GM03348 (cell line): ENCODE measurements around the gene TSPAN1.

Experiments
- DNase-seq: peaks from one replicate; pipeline ENCODE4 v3.0.0; 2012; ENCODE audit warnings: low spot score

TSPAN1 gene, protein sequence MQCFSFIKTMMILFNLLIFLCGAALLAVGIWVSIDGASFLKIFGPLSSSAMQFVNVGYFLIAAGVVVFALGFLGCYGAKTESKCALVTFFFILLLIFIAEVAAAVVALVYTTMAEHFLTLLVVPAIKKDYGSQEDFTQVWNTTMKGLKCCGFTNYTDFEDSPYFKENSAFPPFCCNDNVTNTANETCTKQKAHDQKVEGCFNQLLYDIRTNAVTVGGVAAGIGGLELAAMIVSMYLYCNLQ

DNA sequence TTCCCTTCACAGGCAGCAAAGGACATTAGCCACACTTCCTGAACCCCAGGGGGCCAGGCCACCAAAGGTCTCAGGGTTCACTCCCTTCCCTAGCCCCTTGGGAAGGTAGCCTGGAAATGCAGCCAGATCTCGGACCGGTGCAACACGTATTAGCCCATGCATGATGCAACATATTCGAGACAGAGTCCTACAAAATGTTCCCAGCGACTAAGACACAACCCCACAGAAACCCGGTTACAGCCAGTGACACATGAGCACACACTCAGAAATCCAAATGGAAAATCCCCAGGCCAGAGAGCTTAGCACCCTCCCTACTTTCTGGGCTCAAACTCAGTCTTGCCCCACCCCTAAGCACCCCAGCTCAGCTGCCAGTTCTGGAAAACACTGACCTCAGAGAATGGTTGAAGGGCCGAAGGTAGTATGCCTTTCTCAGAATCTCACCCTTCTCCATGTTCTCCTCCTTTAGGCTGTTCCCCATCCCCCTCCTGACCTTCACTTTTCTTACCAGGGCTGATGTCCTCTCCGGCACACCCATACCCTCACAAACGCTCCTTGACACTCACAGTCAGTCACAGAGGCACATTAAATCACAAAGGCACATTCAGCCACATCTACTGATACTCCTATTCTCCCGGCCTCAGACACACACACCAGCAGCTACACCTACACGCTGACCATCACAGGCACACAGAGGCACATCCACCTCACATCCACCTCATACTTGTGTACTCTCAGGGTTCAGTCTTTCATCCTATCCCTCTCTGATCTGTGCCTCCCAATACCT is at the start of gene TSPAN1:
TSS of gene TSPAN1 (plus strand) at position 640 of the 784 bp plus-strand sequence. CDS start 6,021 bp downstream, outside the sequence.
- peak; percentile 65 for DNase-seq

DNA sequence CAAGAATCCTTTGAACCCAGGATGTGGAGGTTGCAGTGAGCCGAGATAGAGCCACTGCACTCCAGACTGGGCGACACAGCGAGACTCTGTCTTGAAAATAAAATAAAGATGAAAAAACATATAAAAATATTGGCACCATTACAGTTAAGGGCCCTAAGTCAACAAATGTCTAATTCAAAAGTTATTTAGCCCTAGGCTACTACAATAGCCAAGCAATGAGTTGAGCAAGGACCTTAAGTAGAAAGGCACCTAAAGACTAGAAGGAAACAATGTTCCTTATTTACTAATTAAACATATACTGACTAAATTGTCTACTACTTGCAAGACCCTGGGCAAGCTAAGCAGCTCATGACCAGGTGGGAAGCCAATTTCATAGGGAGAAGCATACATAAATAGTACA is 46.5 kb upstream of the TSPAN1 start:
- DNase-seq: no peak

DNA sequence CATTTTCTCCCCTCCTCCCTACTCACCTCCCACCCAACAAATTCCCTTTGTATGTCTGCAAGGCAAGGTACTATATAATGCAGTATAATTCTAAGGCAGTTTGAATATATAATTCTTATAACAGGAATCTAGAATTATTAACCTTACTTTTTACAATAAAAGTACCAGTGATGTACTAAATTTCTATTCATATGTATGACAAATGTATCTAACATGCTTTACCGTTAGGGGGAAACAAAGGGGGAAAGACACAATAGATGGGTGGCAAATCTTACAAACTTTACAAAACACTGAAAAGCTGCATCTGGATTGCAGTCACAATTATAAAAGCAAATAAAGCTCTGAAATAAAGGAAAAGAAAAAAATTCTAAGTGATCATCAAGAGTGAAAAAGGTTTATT is 44.8 kb upstream of the TSPAN1 start:
- no peak for DNase-seq

DNA sequence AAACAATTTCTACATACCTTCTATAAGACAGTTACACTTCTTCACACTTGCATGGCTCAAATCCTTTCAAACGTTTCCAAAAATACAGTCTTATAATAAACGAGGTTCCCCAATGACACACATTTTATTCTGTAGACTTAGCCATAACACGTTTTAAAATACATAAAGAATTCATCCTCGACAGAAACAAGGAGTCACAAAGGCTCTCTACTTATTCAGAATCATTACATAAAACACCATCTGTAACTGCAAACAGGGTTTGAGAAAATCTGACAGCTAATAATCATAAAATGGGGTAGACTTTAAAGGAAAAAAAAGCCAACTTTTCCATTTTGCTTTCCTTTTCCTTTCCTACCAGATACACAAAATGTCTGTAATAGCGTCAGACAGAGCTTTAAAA is 44.3 kb upstream of the TSPAN1 start:
- no peak for DNase-seq

DNA sequence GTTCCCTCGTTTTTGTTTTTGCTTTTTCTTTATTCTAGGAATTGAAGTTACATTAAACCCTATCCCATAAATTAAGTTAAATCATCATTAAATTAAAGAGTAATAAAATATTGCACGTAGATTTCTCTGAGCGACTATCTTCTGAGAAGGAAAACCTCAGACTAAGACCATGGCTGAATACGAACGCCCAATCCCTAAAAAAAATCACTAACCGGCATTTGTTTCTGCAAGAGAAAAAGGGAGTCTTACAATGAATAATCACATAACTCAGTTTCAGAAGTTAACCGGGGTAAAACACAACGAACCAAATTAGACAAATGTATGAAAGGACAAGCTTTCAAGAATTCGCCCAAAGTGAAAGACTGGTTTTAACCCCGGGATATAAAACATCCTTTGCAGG is 43.8 kb upstream of the TSPAN1 start:
- DNase-seq: peak; percentile 11

DNA sequence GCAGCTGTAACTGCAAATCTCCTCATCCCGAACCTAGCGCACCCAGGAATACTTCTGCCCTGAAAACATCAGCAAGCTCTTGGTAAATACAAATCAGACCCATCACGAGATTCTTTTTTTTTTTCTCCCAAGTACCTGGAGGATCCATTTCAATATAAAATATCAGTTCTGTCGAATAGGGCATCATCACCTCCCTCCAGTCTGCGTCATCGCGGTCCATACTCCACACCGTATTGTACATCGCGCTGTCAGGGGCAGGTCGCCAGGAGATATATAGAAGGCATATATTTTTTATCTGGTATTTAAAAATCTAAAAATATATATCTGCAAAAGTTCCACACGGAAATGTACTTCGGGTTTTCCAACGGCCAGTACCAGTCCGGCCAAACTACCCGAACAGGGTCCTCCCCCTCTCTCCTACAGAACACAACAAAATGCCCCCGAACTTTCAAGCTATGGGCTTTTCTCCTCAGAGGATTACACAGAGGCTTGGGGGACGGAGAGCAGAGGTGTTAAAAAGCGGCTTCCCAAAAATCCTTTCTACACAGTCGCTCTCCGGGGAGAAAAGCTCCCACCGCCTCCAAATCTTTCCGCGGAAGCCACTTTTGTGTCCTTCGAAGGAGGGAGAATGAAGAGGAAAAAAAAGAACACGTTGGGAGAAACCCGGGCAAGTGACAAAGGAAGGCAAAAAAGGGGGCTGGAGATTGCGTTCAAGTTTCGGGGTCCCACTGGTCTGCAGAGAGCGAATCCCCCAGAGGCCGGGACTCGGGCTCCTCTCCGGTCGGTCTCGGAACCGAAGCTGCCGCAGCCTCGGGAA is 43.0 kb upstream of the TSPAN1 start:
- peak; percentile 19 for DNase-seq

DNA sequence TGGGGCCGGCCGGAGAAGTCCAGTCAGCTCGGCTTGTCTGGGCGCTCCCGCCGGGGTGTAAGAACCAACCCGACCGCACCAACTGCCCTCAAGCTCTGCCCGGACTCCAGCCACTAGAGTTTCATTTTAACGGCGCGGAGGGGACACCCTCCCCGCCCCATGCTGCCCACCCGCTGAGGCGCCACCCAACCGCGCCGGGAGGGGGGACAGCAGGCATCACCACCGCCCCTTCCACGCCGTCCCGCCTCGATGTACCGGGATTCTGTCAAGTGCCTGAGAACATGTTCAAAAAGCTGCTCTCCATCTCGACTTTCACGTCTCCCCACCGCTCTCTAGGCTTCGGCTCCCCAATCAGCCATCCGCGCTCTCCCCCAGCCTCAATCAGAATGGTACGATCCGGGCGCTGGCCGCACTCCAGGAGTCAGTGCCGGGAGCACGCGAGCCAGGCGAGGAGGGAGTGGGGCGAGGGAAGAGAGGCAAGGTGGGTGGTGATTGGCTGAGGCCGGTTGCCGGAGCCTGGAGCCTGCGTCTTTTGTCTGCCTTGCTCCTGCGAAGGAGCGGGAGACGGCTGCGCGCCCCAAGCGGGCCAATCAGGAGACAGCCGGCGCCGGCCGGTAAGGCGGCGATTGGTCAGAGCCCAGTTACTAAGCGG is 42.2 kb upstream of the TSPAN1 start, which contains the start of gene PIK3R3:
TSS of gene PIK3R3 (minus strand) at position 101 of the 652 bp plus-strand sequence. CDS start 677 bp downstream, outside the sequence.
- peak; percentile 99 for DNase-seq

DNA sequence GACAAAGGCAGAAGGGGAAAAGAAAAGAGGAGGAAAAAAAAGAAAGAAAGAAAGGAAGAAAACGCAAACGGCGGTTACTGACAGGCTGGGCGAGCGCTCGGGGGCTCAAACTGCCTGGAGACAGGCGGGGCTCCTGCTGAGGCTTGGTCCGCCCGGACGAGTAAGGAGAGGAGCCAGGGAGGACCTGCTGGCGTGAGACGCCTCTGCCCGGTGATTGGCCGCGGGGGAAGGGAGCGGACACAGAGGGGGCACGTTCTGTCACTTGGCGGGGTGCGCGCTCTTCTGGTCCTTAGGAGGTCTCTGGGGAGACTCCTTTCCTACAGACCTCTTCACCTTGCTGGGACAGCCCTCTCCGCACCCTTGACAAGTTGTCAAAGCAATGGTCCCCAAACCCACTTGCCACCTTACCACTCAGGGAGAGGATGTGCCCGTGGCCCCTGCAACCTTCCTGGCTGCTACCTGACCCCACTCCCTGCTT is 41.7 kb upstream of the TSPAN1 start:
- peak; percentile 77 for DNase-seq

DNA sequence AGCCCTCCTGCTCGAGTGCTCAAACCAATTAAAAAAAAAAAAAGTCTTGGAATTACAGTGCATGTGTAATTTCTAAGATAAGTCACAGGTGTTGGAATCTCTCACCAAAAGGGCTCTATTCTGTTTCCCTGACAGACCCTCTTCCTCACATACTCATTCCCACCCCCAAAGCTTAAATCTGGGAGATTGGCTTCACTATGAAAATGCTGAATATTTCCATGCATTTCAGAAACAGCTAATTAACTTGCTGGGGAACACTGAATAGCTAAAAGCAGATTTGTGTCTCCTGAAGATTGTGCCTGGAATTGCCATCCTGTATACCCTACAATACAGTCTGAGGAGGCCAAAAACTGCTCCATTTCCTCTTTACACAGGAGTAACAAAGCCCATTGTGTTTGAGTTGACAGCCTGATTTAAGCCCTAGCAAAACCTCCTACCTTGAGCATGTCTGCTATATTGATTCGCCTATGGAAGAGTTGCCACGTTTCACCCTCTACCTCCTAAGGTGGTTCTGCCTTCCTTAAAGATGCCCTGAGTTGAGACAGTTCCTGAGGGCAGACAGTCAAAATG is 41.0 kb upstream of the TSPAN1 start:
- no peak for DNase-seq

DNA sequence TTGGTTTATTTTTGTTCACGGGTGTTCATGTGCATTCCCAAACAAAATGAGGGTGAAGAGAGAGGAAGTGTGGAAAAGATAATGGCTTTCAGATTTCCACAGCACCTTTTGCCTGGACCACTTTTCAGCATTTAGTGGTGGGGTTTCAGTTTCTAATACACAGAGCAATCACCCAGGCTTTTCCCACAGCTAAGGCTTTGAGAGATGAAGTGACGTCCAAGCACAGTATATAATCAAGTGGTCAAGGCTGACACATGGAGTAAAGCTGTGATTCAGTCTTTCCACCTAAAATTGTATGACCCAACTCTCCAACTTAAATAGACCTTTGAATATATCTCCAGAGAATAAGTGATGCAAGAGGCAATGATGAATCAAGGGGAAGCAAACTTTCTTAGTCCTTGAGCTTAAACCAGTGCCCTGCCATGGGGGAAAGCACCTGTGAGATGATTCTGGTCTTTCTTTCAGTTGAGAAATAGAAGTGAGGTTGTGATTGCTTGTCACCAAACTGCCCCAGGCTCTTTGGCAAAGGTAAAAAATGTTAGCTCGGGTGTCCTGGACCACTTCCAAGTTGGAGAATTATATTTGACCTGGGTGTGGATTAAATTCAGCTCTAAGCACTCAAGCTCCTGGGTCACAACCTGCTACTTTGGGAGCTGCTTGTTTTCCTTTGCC is 40.1 kb upstream of the TSPAN1 start:
- DNase-seq: peak; percentile 15

DNA sequence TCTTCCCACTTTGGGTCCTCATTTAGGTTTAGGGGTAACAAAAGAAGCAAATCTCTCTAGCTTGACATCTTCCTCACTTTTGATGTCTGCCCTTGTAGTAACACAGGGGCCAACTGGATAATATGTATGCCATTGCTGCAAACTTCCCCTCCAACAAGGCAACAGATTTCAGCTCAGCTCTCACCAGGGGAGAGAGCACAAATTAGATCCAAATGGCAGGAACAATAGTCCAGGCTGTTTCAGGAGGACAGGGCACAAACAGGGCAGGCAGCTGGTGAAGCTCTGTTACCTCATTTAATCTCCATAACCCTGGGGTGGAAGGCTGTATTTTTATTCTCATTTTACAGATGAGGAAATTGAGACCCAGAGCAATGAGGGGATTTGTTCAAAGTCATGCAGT is 38.2 kb upstream of the TSPAN1 start:
- no peak for DNase-seq

DNA sequence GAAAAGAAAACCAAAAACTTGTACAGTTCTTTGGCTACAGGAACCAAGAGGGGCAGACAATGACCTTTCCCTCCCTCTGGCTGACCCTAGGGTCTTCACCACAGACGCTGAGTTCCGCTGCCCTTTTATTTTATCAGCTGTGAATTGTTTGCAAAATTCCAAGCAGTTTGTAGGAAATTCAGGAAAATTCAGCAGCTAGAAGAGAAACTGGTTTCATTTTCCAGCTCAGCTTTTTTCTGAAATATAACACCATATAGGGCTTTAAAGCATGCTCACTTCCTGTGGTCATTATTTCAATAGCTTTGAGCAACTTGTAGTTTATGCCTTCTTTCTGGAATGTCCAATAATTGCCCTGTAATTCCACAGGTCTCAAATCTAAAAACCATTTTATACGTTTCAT is 37.0 kb upstream of the TSPAN1 start:
- peak; percentile 46 for DNase-seq

DNA sequence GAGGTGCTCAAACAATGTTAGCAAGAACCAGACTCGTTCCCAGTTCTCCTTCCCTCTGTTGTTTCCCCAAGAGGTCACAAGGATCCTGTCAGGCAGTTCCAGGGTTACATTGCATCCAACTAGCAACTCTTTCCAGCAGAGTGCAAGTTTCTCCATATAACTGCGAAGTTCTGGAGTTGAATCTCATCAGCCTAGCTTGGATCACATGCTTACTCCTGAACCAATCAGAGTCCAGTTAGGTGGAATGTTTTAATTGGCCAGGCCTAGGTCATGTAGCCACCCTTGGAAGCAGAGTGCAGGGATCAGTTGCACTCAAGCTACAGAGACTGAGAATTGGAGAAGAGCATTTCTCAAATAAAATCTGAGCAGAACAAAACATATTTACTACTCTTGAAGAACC is 26.6 kb upstream of the TSPAN1 start:
- no peak for DNase-seq

DNA sequence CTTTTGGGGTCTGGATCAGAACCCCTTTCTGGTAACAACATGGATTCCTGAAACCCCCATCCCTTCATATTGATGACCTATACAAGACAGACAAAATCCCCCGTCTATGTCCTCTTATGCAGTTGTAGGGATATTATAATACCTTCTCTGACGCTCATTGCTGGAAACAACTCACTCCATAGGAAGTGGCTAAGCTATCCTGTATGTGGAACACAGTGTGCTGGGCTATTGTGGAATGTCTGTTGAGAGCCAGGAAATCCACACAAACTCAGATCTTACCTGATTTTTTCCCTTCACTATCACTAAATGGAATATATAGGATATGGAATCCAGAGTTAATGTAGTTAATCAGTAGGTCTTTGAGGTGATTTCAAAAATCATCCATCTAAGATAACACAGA is 24.8 kb upstream of the TSPAN1 start:
- no peak for DNase-seq

DNA sequence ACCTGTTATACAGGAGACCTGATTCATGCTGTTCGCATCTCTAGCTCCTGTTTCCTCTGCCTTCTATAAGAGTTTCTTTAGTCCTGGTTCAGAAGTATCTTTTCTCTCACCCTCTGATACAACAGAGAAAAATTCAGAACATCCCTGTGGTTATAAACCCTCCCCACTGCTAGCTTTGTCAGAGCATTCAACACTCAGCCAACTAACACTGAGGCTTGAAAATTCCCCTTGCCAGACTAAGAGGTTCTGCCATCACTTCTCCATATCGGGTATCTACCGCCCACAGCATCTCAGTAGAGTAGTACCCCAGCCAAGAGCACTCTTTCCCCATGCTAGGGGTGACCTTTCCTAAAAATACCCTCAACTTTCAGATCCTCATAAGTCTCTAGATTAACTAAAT is 22.9 kb upstream of the TSPAN1 start:
- peak; percentile 79 for DNase-seq

DNA sequence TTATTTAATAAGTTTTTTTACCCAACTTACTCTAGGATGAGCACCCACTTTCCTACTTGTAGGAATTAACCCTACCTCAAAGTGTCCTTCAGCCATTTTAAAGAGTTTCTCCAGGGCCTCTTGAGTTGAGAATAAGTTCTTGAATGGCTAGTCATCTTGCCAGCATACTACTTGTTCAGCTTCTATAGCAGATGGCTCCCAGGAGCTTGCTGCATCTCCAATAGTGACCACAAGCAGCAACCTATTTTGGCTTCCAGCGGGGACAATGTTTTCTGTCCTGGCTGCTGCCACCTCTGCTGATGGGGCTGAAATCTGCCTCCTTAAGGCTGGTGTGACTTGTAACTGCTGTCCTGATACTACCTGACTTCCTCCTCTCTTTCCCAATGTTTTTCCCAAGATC is 21.7 kb upstream of the TSPAN1 start:
- no peak for DNase-seq

DNA sequence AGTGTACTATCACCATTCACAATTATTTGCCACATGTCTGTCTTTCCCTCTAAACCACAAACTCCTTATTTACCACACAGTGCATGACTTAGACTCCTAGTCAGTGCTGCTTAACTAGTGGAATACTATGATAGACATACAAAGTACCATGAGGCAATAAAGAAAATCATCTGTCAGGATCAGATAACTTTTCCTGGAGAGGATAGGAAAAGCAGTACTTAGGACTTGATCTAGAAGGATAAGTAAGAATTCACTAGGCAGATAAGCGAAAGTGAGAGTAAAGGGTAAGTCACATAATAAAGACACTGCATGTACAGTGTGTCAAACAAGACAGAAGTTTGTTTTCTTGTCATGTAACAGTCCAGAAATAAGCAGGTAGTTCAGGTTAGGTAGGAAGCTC is 21.2 kb upstream of the TSPAN1 start:
- no peak for DNase-seq

DNA sequence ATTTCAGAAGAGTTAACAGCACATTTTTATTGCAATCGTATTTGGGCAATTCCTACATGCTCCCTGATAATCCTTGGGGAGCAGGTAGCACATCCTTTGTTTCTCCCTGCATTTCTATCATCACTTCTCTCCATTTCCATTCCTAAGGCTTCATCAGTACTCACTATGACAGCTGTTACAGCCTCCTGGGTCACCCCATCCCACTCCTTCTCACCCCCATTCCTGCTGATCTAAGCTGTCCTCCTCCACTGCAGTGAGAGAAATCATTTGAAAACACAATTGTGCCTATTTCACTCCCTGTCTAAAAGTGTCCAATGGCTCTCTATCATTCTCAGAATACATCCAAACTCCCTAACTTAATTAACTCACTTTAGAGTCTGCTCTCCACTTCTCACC is 17.0 kb upstream of the TSPAN1 start:
- DNase-seq: no peak

DNA sequence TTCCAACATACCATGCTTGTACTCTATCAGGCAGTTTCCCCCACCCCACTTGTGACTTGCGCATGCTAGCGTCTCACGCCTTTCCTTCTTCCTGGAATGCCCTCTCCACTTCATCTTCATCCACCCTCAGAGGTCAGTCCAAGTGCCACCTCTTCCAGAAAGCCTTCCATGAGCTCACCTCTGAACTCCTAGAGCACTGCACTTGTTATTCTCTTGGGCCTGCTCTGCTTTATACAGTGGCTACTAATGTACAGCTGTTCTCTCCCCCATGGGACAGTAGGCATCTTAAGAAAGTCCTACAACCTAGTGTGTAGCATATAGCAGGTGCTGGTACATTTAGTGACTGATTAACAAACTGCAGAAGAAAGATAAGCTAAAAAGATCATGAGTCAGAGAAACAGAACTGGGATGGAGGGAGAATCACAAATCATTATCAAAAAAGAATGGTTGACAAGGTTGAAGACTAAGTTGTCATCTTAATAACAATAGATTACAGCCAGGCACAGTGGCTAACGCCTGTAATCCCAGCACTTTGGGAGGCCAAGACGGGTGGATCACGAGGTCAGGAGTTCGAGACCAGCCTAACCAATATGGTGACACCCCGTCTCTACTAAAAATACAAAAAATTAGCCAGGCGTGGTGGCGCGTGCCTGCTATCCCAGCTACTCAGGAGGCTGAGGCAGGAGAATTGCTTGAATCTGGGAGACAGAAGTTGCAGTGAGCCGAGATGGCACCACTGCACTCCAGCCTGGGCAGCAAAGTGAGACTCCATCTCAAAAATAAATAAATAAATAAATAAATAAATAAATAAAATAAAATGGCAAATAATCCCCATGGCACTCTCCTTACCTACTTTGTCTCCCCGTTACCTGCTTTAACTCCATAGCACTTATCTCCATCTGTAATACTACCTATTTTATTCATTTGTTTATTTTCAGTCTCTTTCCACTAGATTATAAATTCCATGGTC is 16.3 kb upstream of the TSPAN1 start:
- DNase-seq: no peak

DNA sequence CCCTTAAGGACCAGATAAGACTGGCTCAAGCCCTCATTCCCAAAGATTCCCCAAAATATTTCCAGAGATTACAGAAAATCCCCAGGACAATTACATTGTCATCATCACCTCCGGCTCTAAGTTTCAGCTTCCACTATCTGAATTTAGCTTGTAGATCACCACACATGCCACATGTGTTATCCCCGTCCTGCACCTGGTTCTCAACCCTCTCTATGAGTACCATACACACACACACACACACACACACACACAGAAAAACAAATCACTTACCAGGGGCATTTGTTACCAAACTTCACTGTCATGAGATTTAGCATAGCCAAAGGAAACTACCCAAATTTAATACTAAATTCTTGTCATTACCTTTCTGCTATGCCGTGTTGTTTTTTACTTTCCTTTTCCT is 15.4 kb upstream of the TSPAN1 start:
- DNase-seq: no peak
